Measurements from ENCODE around the gene C1QTNF8. TPM values are rescaled to one million over a fixed set of nuclear protein-coding genes. Genes with fewer than 3 reads are reported as not detected.
A peak's percentile ranks its signal among the peaks of the same experiment; 100 is the strongest.

Gene C1QTNF8
- total and polyA plus RNA-seq, 2 experiments from 2014 or later, result 0.15 TPM; not detected in 1

DNA sequence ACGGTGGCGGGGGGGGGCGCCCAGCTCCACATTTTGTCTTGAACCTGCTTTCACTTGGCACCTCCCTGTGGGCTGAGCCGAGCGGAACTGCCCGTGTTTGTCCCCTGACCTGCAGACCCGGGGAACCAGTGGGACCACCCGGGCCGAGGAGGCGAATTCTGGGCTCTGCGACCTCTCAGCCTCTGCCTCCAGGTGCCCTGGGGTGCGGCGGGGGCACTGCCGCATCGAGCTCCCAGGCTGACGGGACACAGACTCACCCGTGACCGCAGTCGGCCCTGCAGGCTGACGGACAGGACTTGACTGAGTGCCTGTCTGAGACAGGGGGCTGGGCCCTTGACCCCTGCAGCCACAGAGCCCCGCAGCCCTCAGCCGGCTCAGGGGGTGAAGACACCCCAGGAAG is 11.1 kb upstream of the C1QTNF8 start:
- Histone ChIP-seq H3K36me3 (no peaks in the 10 kb centered on the region), H3K27ac (no peak overlapping the region), H3K4me3 (no peak overlapping the region), H3K27me3 (peaks cover 20% of the 10 kb centered on the region), H3K9me3 (ENCODE audit: low read depth) (no peaks in the 10 kb centered on the region), H3K4me1 (ENCODE audit: low read depth) (peaks cover 5% of the 10 kb centered on the region)
- TF ChIP-seq, protein P1, sequence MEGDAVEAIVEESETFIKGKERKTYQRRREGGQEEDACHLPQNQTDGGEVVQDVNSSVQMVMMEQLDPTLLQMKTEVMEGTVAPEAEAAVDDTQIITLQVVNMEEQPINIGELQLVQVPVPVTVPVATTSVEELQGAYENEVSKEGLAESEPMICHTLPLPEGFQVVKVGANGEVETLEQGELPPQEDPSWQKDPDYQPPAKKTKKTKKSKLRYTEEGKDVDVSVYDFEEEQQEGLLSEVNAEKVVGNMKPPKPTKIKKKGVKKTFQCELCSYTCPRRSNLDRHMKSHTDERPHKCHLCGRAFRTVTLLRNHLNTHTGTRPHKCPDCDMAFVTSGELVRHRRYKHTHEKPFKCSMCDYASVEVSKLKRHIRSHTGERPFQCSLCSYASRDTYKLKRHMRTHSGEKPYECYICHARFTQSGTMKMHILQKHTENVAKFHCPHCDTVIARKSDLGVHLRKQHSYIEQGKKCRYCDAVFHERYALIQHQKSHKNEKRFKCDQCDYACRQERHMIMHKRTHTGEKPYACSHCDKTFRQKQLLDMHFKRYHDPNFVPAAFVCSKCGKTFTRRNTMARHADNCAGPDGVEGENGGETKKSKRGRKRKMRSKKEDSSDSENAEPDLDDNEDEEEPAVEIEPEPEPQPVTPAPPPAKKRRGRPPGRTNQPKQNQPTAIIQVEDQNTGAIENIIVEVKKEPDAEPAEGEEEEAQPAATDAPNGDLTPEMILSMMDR (IDR thresholded peaks at IDR 0.05; ENCODE audit: low read depth, low read length), result no peak
- DNase-seq (ENCODE audit: low read depth in 1 of 2, low spot score in 1 of 2), result no peak

DNA sequence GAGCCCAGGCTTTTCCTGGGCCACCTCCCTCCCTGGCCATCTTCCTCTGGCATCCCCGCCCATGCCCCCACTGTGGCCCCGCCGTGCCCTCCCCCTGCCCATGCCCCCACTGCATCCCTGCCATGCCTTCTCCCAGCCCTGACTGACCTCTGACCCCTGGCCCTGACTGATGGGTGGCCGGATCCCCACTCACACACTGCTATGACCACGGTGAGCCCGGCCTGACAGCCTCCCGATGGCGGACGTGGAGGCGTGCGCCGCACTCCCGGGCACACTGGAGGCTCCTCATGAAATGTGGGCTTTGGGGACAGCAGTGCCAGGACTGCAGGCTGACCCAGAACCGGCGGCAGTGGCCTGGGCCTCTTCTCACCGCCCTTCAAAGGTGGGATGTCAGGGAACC is 10.6 kb upstream of the C1QTNF8 start:
- Histone ChIP-seq H3K9me3 (ENCODE audit: low read depth) (no peaks in the 10 kb centered on the region), H3K27ac (no peak overlapping the region), H3K36me3 (no peaks in the 10 kb centered on the region), H3K4me3 (no peak overlapping the region), H3K27me3 (peaks cover 20% of the 10 kb centered on the region), H3K4me1 (ENCODE audit: low read depth) (peaks cover 5% of the 10 kb centered on the region)
- no peak for DNase-seq (ENCODE audit: low read depth in 1 of 2, low spot score in 1 of 2)
- TF ChIP-seq, protein P1 (IDR thresholded peaks at IDR 0.05; ENCODE audit: low read depth, low read length), result no peak

DNA sequence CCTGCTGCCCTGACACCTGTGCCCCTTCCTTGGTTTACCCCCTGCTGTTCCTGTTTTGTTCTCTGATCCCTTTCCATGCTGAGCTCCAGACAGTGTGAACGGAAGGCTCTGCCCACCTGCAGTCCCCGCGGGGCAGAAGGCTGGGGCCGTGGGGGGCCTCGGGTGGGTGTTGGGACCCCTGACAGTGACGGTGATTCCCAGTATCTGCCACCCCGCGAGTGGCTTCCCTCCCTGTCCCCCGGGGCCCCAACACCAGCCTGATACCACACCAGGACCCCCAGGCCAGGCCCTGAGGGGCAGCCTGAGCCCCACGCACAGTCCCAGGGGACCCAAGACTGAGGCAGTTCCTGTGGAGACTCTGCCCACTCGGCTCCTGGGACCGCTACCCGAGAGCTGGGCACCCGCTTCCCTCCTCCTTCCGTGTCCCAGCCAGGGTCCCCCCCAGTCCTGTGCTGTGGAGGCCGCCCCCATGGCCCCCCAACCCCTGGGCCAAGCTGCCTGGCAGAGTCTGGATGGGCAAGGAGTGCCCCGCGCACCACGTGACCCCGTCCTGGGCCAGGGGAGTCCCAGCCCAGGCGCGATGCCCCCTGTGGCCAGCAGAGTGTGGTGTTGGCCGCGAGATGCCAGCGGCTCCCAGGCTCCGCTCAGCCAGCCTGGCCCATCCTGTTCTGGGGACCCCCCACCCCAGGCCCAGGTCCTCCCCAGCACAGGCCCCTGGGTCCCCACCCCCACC is 10.0 kb upstream of the C1QTNF8 start:
- Histone ChIP-seq H3K27ac (no peak overlapping the region), H3K4me3 (no peak overlapping the region), H3K36me3 (no peaks in the 10 kb centered on the region), H3K9me3 (ENCODE audit: low read depth) (no peaks in the 10 kb centered on the region), H3K4me1 (ENCODE audit: low read depth) (peaks cover 5% of the 10 kb centered on the region), H3K27me3 (peaks cover 20% of the 10 kb centered on the region)
- peak; percentile 61 to 90 for DNase-seq (ENCODE audit: low read depth in 1 of 2, low spot score in 1 of 2)
- TF ChIP-seq, protein P1 (IDR thresholded peaks at IDR 0.05; ENCODE audit: low read depth, low read length), result peak; percentile 77

DNA sequence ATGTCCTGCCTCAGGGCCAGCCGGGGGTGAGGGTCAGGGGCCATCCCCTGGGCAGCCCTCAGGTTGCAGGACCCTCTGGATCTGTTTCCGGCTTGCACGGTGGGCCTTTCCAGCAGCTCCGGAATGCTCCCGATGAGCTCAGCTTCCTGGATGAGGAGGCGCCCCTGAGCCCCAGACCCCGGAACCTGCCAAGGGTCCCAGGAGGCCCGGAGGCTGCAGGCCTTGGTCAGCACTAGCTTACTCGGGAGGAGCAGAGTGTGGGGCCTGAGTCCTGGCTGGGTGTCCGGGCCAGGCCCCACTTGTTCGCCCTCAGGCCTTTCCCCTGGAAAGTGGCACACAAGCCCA is 7.6 kb upstream of the C1QTNF8 start:
- TF ChIP-seq, protein P1 (IDR thresholded peaks at IDR 0.05; ENCODE audit: low read depth, low read length), result no peak
- Histone ChIP-seq H3K4me1 (ENCODE audit: low read depth) (peaks cover 9% of the 10 kb centered on the region), H3K36me3 (no peaks in the 10 kb centered on the region), H3K27me3 (peaks cover 20% of the 10 kb centered on the region), H3K27ac (no peak overlapping the region), H3K9me3 (ENCODE audit: low read depth) (no peaks in the 10 kb centered on the region), H3K4me3 (no peak overlapping the region)
- DNase-seq (ENCODE audit: low read depth in 1 of 2, low spot score in 1 of 2), result no peak

DNA sequence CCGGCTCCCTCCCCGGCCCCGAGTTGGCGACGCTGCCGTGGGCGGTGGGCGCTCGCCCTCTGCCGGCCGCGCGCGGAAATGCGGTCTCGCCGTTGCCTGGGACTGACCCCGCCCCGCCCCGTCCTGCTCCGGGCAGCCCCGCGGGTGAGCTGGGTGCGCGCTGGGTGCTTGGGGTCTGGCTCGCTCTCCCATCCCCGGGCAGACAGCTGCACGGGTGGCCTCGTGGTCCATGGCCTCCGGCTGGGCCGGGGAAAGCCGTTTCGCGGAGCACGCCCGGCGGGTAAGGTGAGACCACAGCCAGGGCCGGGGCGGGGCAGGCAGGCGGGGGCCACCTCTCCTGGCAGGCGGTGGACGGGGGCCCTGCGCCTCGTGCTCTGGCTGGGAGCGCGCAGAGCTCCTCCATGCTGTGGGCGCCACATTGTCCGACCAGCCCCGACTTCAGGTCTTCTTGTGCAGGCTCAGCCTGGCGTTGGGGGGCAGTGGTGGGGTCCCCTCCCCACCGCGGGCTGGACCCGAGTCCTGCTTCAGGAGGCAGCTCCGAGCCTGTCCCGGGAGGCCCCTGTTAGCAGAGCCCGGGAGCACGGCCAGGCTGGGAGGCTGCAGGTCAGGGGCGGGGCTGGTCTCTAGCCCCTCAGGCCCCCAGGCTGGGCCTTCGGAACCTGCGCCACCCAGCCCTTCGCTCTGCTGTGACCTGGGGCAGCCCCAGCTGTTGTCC is 7.0 kb upstream of the C1QTNF8 start:
- Histone ChIP-seq H3K27ac (no peak overlapping the region), H3K27me3 (peaks cover 16% of the 10 kb centered on the region), H3K36me3 (no peaks in the 10 kb centered on the region), H3K4me3 (peak overlapping the region; percentile 35), H3K9me3 (ENCODE audit: low read depth) (no peaks in the 10 kb centered on the region), H3K4me1 (ENCODE audit: low read depth) (peaks cover 14% of the 10 kb centered on the region)
- TF ChIP-seq, protein P1 (IDR thresholded peaks at IDR 0.05; ENCODE audit: low read depth, low read length), result peak; percentile 53
- DNase-seq (ENCODE audit: low read depth in 1 of 2, low spot score in 1 of 2), result peak; percentile 44 to 80

Measured in cardiac muscle cell (in vitro differentiated cells and primary cell).